Liver (tissue), 10 donors: ENCODE data around the gene DPY19L1. TPM values are rescaled to one million over a fixed set of nuclear protein-coding genes. Genes with fewer than 3 reads are reported as not detected.
"Not testable (repeated sequence)": the region's sequence is repeated elsewhere in the genome, so short reads cannot be mapped to it uniquely, and the experiment has no call there.

Source experiments
- DNase-seq: peaks from one replicate; pipeline ENCODE4 v3.0.0-alpha.2; 2017; ENCODE audit warnings: low spot score
- H3K27ac ChIP-seq, 2 donors: one replicate each; pipeline ENCODE4 v1.7.0; 2013; ENCODE audit warnings: inconsistent platforms in 2 of 2, low read length in 2 of 2, control low read depth in 1 of 2, low read depth in 1 of 2, mild to moderate bottlenecking in 1 of 2
- H3K27me3 ChIP-seq, 4 donors: one replicate each; pipeline versions ENCODE4 v1.6.1 to v1.7.0; 2013; ENCODE audit warnings: low read length in 3 of 4, inconsistent platforms in 1 of 4, mild to moderate bottlenecking in 1 of 4, moderate library complexity in 1 of 4; ENCODE audit not compliant: control insufficient read depth in 4 of 4, insufficient read depth in 4 of 4
- H3K36me3 ChIP-seq, 4 donors: one replicate each; pipeline versions ENCODE4 v1.6.1 to v1.7.0; 2013; ENCODE audit warnings: low read length in 3 of 4, mild to moderate bottlenecking in 3 of 4, low read depth in 1 of 4, moderate library complexity in 1 of 4; ENCODE audit not compliant: control insufficient read depth in 4 of 4, insufficient read depth in 3 of 4
- H3K4me1 ChIP-seq, 4 donors: one replicate each; pipeline versions ENCODE4 v1.6.1 to v1.7.0; 2013; ENCODE audit warnings: low read length in 3 of 4, mild to moderate bottlenecking in 3 of 4, moderate library complexity in 1 of 4; ENCODE audit not compliant: control insufficient read depth in 4 of 4, insufficient read depth in 4 of 4
- H3K4me3 ChIP-seq, 3 donors: one replicate each; pipeline versions ENCODE4 v1.6.1 to v1.7.0; 2013; ENCODE audit warnings: low read length in 3 of 3, control low read depth in 1 of 3, low read depth in 1 of 3, mild to moderate bottlenecking in 1 of 3
- H3K9ac ChIP-seq, 2 donors: one replicate each; pipeline ENCODE4 v1.7.0; 2013; ENCODE audit warnings: low read length in 2 of 2, mild to moderate bottlenecking in 2 of 2, moderate library complexity in 2 of 2, control low read depth in 1 of 2, low read depth in 1 of 2
- H3K9me3 ChIP-seq, 4 donors: one replicate each; pipeline versions ENCODE4 v1.6.1 to v1.7.0; 2013; ENCODE audit warnings: low read length in 3 of 4; ENCODE audit not compliant: control insufficient read depth in 4 of 4
- FOXA1 ChIP-seq: IDR thresholded peaks from 2 replicates; pipeline ENCODE4 v1.6.1; 2016; ENCODE audit warnings: antibody characterized with exemption
- GABPA ChIP-seq, 2 donors: IDR thresholded peaks in 1 of 2; conservative IDR thresholded peaks in 1 of 2; 2 replicates each; pipeline ENCODE4 v1.6.1; 2016; ENCODE audit warnings: antibody characterized with exemption in 2 of 2, mild to moderate bottlenecking in 1 of 2, moderate library complexity in 1 of 2
- HNF4A ChIP-seq, 2 donors: conservative IDR thresholded peaks; 2 replicates each; pipeline ENCODE4 v1.6.1; 2016; ENCODE audit warnings: antibody characterized with exemption in 2 of 2, mild to moderate bottlenecking in 2 of 2
- JUND ChIP-seq, 2 donors: IDR thresholded peaks; 2 replicates each; pipeline ENCODE4 v1.6.1; 2016; ENCODE audit warnings: antibody characterized with exemption in 2 of 2
- NR2F2 ChIP-seq: IDR thresholded peaks from 2 replicates; pipeline ENCODE4 v1.6.1; 2016; ENCODE audit warnings: antibody characterized with exemption
- RAD21 ChIP-seq, 2 donors: IDR thresholded peaks; 2 replicates each; pipeline ENCODE4 v1.6.1; 2016; ENCODE audit warnings: antibody characterized with exemption in 2 of 2, mild to moderate bottlenecking in 2 of 2
- WGBS: extraction: QIAGEN DNeasy Blood & Tissue Kit; methylation state at CpG from one replicate; pipeline ENCODE4 v1.1.7; 2013; 5-methylcytosine and 5-hydroxymethylcytosine counted together
- polyA plus RNA-seq, 2 donors: library from polyadenylated mRNA; stranded (reverse) in 1 of 2; unstranded in 1 of 2; fragments of 200-250 nt in 1 of 2; fragments of >200 nt in 1 of 2; fragmentation: Nextera tagmentation in 1 of 2; extraction: Ambion mirVana in 1 of 2; gene quantifications; one replicate each; pipeline versions ENCODE4 v1.2.1 to v1.2.3, GENCODE V29; 2013 to 2015
- small RNA-seq: library from RNA; depleted of rRNA; stranded (forward); fragments of <200 nt; gene quantifications from one replicate; pipeline ENCODE3, GENCODE V24; 2014
- total RNA-seq, 2 donors: library from RNA; depleted of rRNA; stranded (reverse); fragments of >200 nt; gene quantifications; one replicate each; pipeline ENCODE4 v1.2.3, GENCODE V29; 2014
- TF ChIP-seq, protein P1 (sequence below): IDR thresholded peaks from 2 replicates; pipeline ENCODE4 v1.6.1; 2016; ENCODE audit warnings: antibody characterized with exemption
- TF ChIP-seq, protein P2 (sequence below): IDR thresholded peaks from 2 replicates; pipeline ENCODE4 v1.6.1; 2016; ENCODE audit warnings: antibody characterized with exemption
- donor health status: healthy.
- donor health status: healthy.
- donor health status: healthy.
- donor health status: healthy.
- donor health status: healthy.

Gene DPY19L1
- total and polyA plus RNA-seq, 4 donors, result 3.9 to 24.2 (median 16.9) TPM

DNA sequence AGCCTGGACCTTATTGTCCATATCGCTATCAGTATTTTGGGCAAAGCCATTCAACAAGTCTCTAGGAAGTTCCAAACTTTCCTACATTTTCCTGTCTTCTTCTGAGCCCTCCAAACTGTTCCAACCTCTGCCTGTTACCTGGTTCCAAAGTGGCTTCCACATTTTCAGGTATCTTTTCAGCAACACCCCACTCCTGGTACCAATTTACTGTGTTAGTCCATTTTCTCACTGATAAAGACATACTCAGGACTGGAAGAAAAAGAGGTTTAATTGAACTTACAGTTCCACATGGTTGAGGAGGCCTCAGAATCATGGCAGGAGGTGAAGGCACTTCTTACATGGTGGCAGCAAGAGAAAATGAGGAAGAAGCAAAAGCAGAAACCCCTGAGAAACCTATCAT lies 153.4 kb downstream of the DPY19L1 start:
- not testable (repeated sequence) for H3K4me3 ChIP-seq, H3K27ac ChIP-seq, H3K4me1 ChIP-seq, H3K9ac ChIP-seq, H3K36me3 ChIP-seq, DNase-seq, H3K27me3 ChIP-seq
- 98% methylated on average over 1 of the region's 1 CpG for WGBS
- H3K9me3 ChIP-seq, result peaks cover 1 to 14% (median 5%) of the 10 kb centered on the region in 4 donors

DNA sequence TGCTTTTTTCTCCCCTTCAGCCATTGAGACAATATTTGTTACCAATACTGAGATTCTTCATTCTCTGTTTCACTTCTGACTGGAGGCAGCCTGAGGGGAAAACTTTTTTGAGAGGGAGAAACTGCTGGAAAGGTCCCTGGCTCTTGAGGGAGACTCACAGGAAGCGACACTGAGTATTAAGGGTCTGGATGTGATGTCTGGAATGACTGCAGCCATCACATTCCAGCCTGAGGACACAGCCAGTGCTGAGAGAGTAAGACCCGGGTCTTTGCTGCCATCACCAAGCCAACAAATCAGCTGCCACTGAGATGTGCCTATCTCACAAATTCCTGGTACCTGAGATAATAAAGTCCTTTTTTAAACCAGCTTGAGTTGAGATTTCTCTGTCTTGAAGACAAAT lies 157.4 kb downstream of the DPY19L1 start:
- H3K4me3 ChIP-seq, result no peak overlapping the region
- no peaks in the 10 kb centered on the region for H3K36me3 ChIP-seq
- peaks cover 1 to 14% (median 5%) of the 10 kb centered on the region in 4 donors for H3K9me3 ChIP-seq
- TF ChIP-seq GABPA (IDR thresholded peaks at IDR 0.05 in 1 of 2, conservative IDR thresholded peaks at IDR 0.05 in 1 of 2) (no peak), RAD21 (IDR thresholded peaks at IDR 0.05) (no peak), FOXA1 (no peak), NR2F2 (no peak), JUND (IDR thresholded peaks at IDR 0.05) (no peak), HNF4A (conservative IDR thresholded peaks at IDR 0.05) (no peak)
- TF ChIP-seq, protein P1, sequence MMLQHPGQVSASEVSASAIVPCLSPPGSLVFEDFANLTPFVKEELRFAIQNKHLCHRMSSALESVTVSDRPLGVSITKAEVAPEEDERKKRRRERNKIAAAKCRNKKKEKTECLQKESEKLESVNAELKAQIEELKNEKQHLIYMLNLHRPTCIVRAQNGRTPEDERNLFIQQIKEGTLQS, result no peak
- TF ChIP-seq, protein P2, sequence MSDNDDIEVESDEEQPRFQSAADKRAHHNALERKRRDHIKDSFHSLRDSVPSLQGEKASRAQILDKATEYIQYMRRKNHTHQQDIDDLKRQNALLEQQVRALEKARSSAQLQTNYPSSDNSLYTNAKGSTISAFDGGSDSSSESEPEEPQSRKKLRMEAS, result no peak
- 63% methylated on average over 2 of the region's 2 CpGs for WGBS
- H3K9ac ChIP-seq, result no peak overlapping the region
- no peak overlapping the region for H3K27ac ChIP-seq
- peaks cover 0 to 3% (median 0%) of the 10 kb centered on the region in 4 donors for H3K27me3 ChIP-seq
- no peak for DNase-seq
- H3K4me1 ChIP-seq, result no peaks in the 10 kb centered on the region

DNA sequence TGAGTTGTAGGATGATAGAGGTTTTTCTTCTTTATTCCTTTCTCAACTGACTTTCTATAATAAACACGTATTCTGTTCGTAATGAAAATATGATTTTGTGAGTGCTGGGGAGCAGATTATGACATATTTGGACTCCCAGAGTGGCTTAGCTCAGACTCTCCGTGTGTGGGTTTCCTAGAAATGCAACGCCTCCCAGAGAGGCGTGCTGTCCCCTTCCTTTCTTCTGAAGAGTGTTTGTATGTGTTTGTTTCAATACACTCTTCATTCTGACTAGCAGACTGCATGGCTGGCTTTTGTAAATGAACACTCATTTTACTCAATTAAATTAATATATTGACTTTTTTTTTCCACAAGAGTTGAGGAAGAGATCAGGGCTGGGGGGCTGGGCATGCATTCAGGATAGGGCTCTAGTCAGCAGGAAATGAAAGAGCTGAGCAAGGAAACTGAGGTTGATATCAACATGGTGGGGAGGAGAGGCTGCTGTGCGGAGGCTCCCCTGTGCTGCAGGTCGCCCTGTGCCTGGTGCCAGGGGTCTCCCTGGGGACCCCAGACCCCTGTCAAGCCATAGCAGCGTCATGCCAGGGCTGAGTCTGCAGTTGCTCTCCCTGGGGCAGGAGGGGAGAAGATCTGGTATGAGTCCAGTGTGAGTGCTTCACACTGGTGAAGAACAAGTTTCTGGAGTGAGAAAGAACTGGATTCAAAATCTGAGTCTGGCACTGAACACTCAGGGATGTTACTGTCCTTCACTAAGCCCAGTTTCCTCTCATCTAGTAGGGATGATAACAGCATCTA lies 158.1 kb downstream of the DPY19L1 start:
- DNase-seq, H3K4me3 ChIP-seq, H3K27ac ChIP-seq, H3K36me3 ChIP-seq, H3K4me1 ChIP-seq, H3K9ac ChIP-seq, H3K27me3 ChIP-seq: not testable (repeated sequence)
- 67% methylated on average over 8 of the region's 8 CpGs for WGBS
- peaks cover 1 to 14% (median 3%) of the 10 kb centered on the region in 4 donors for H3K9me3 ChIP-seq

Small RNAs within 50 kb of the gene (small RNA-seq; reads per million reads assigned to genes)
- gene MIR548N, result 0.09 reads per million
- not detected for gene RF00322

Other genes starting within 250 kb of the DPY19L1 start
- under 1 TPM; 0.75 to 0.89 TPM for gene TBX20, start 216.6 kb upstream of the DPY19L1 start, total RNA-seq
- under 1 TPM; 0.21 to 0.43 TPM for gene TBX20, start 216.6 kb upstream of the DPY19L1 start, polyA plus RNA-seq